ENCODE measurements around the gene UBE2E3.

- no peak for TF ChIP-seq CTCF (IDR thresholded peaks at IDR 0.05)
- no peak for TF ChIP-seq EZH2phosphoT487 (IDR thresholded peaks at IDR 0.05)
- TF ChIP-seq EZH2 (IDR thresholded peaks at IDR 0.05), result no peak
Observed at GRCh38 chr2:180980943-180981911, 822 bp downstream of the UBE2E3 start.
